ENCODE results near the gene GPRIN1. TPM values are rescaled to one million over a fixed set of nuclear protein-coding genes. Genes with fewer than 3 reads are reported as not detected.

Gene GPRIN1
- total and polyA plus RNA-seq, 2 of the 4 experiments (the other 2 are of a cell fraction) = 3.0 to 4.7 TPM

DNA sequence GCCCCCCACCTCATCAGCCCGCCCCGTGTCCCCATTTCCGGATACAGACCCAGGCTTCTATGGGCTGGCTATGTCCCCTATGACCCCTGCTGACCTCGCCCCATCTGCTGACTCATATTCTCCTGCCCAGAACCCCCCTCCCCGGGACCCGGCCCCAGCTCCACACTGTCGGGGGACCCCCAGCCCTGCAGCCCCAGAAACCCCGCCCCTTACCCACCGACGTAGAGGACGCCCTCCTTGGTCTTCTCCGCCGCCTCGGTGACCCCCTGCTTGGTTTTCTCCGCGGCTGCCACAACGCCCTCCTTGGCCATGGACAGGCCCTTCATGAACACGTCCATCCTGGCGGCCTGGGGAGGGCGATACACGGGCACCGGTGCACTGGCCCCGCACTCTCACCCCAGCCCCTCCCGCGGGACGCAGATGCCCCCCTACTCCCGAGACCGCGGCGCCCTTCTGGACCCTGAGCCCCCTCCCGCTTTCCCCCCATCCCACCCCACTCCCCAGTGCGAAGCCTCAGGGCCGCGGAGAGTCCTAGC lies 19.4 kb upstream of the GPRIN1 start:
- POLR2A ChIA-PET (ENCODE audit: unreplicated experiment) = no interaction called here

More for the DNA sequence above, 19.4 kb upstream of the GPRIN1 start:
- H3K9me1 ChIP-seq (ENCODE audit: insufficient read depth, low read length) = peaks cover 3% of the 10 kb centered on the region; the same call in 1 of the 2 replicates
- in situ Hi-C loops (cut with MboI; ENCODE audit: low sequenced_read_pairs) (loop anchor here (10.0 kb wide), 1 partner anchor 55 kb away; no protein-coding TSS in a partner anchor), intact Hi-C loops (cut with micrococcal nuclease) (no loop called here), dilution Hi-C loops (cut with HindIII; ENCODE audit: low sequenced_read_pairs, unreplicated experiment) (no loop called here)
- H3K4me2 ChIP-seq (ENCODE audit: low read depth, low read length) = peak overlapping the region; percentile 87; the same call in 1 of the 2 replicates
- CTCF ChIA-PET = no interaction called here
- H2BK5ac ChIP-seq (ENCODE audit: low read depth, low read length, poor library complexity, severe bottlenecking) = no peak overlapping the region
- H3K4ac ChIP-seq (ENCODE audit: low read depth, low read length) = no peak overlapping the region
- no peak overlapping the region for H3K18ac ChIP-seq (ENCODE audit: low read depth, low read length)
- no peak overlapping the region for H2BK15ac ChIP-seq (ENCODE audit: low read depth, low read length)
- H3K14ac ChIP-seq (replicated peaks; ENCODE audit: low read depth, low read length) = no peak overlapping the region
- H3K23ac ChIP-seq (ENCODE audit: low read depth, low read length) = no peak overlapping the region
- BruUV-seq (replicated peaks) = no TSS peak
- no peak overlapping the region for H3K4me3 ChIP-seq (ENCODE audit: insufficient read depth, low read depth, low read length)
- no peak overlapping the region for H4K5ac ChIP-seq (ENCODE audit: low read depth, low read length)
- no peak overlapping the region for H2AFZ ChIP-seq (replicated peaks; ENCODE audit: low read length, poor library complexity)
- H4K20me1 ChIP-seq (ENCODE audit: insufficient read depth, low read length) = no peaks in the 10 kb centered on the region; the same call in 1 of the 2 replicates
- H3K27me3 ChIP-seq (ENCODE audit: control insufficient read depth, insufficient read depth, low read length) = peaks cover 74% of the 10 kb centered on the region
- no peaks in the 10 kb centered on the region for H3K9me3 ChIP-seq (ENCODE audit: control insufficient read depth, insufficient read depth, low read length)
- peaks cover 2% of the 10 kb centered on the region; the same call in 1 of the 2 replicates for H3K4me1 ChIP-seq (ENCODE audit: control insufficient read depth, insufficient read depth, low read length)
- H2AK5ac ChIP-seq (ENCODE audit: low read depth, low read length) = no peak overlapping the region
- no peaks in the 10 kb centered on the region for H3K79me1 ChIP-seq (ENCODE audit: low read depth in 1 of 2, low read length in 2 of 2)
- no peak overlapping the region for H2BK120ac ChIP-seq (ENCODE audit: low read depth, low read length)
- ATAC-seq (ENCODE audit: low read depth) (no peak), DNase-seq (no peak)
- WGBS, 2 experiments (ENCODE audit: extremely low coverage in 2 of 2, insufficient read length in 1 of 2) = 5% methylated on average over 11 of the region's 34 CpGs; no CpG with 5 or more reads in 1 of the 2 experiments
- no peak overlapping the region for H2BK20ac ChIP-seq (ENCODE audit: low read depth, low read length)
- no peak overlapping the region for H3K56ac ChIP-seq (ENCODE audit: extremely low read depth, insufficient read depth, low read length)
- H3K36me3 ChIP-seq (ENCODE audit: control insufficient read depth, insufficient read depth, low read length) = no peaks in the 10 kb centered on the region
- no peak overlapping the region for H3K9ac ChIP-seq (ENCODE audit: low read depth, low read length)
- H3K27ac ChIP-seq (ENCODE audit: insufficient read depth, low read length) = no peak overlapping the region
- H4K91ac ChIP-seq (ENCODE audit: insufficient read depth, low read depth, low read length) = no peak overlapping the region
- no peak for TF ChIP-seq MXI1 (IDR thresholded peaks at IDR 0.05; ENCODE audit: borderline replicate concordance, low read depth, low read length)
- TF ChIP-seq CHD1 (IDR thresholded peaks at IDR 0.05; ENCODE audit: low read depth, low read length) = no peak
- no peak for TF ChIP-seq POLR2A (IDR thresholded peaks at IDR 0.05; ENCODE audit: low read depth, low read length)
- TF ChIP-seq BHLHE40 (IDR thresholded peaks at IDR 0.05; ENCODE audit: low read depth, low read length) = no peak
- no peak for TF ChIP-seq RCOR1 (IDR thresholded peaks at IDR 0.05; ENCODE audit: insufficient replicate concordance, low read length)
- TF ChIP-seq CEBPB (IDR thresholded peaks at IDR 0.05; ENCODE audit: low read depth, low read length) = no peak
- TF ChIP-seq RFX5 (IDR thresholded peaks at IDR 0.05; ENCODE audit: low read depth, low read length) = no peak
- no peak for TF ChIP-seq FOS (IDR thresholded peaks at IDR 0.05; ENCODE audit: low read depth, low read length)
- TF ChIP-seq ELK1 (IDR thresholded peaks at IDR 0.05; ENCODE audit: borderline replicate concordance, low read depth, low read length) = no peak
- TF ChIP-seq MAZ (IDR thresholded peaks at IDR 0.05; ENCODE audit: borderline replicate concordance, low read depth, low read length) = no peak
- no peak for TF ChIP-seq SMC3 (IDR thresholded peaks at IDR 0.05; ENCODE audit: low read depth, low read length)
- TF ChIP-seq, protein P1, sequence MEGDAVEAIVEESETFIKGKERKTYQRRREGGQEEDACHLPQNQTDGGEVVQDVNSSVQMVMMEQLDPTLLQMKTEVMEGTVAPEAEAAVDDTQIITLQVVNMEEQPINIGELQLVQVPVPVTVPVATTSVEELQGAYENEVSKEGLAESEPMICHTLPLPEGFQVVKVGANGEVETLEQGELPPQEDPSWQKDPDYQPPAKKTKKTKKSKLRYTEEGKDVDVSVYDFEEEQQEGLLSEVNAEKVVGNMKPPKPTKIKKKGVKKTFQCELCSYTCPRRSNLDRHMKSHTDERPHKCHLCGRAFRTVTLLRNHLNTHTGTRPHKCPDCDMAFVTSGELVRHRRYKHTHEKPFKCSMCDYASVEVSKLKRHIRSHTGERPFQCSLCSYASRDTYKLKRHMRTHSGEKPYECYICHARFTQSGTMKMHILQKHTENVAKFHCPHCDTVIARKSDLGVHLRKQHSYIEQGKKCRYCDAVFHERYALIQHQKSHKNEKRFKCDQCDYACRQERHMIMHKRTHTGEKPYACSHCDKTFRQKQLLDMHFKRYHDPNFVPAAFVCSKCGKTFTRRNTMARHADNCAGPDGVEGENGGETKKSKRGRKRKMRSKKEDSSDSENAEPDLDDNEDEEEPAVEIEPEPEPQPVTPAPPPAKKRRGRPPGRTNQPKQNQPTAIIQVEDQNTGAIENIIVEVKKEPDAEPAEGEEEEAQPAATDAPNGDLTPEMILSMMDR (conservative IDR thresholded peaks at IDR 0.05; ENCODE audit: low read depth, low read length) = no peak
- no peak for TF ChIP-seq RAD21 (IDR thresholded peaks at IDR 0.05; ENCODE audit: low read length)
- no peak for TF ChIP-seq MAFK (IDR thresholded peaks at IDR 0.05; ENCODE audit: low read depth, low read length)
- TF ChIP-seq NFE2L2 (IDR thresholded peaks at IDR 0.05; ENCODE audit: low read depth, low read length) = no peak
- TF ChIP-seq, protein P2, sequence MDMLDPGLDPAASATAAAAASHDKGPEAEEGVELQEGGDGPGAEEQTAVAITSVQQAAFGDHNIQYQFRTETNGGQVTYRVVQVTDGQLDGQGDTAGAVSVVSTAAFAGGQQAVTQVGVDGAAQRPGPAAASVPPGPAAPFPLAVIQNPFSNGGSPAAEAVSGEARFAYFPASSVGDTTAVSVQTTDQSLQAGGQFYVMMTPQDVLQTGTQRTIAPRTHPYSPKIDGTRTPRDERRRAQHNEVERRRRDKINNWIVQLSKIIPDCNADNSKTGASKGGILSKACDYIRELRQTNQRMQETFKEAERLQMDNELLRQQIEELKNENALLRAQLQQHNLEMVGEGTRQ (IDR thresholded peaks at IDR 0.05; ENCODE audit: low read depth, low read length) = no peak
- no peak overlapping the region for H2AK9ac ChIP-seq (replicated peaks; ENCODE audit: low read depth, low read length, poor library complexity)
- no peak overlapping the region for H4K8ac ChIP-seq (ENCODE audit: low read depth in 2 of 2, low read length in 2 of 2)

Measured in IMR-90 (cell line).